H7 (cell line): Measurements from ENCODE around the gene CSTB. TPM values are rescaled to one million over a fixed set of nuclear protein-coding genes. Genes with fewer than 3 reads are reported as not detected.
A peak's percentile ranks its signal among the peaks of the same experiment; 100 is the strongest.

ENCODE experiments used
- DNase-seq: peaks from one replicate; pipeline ENCODE4 v3.0.0; 2012
- H3K27me3 ChIP-seq: 2 replicates; pipeline ENCODE4 v1.6.0; 2011; ENCODE audit warnings: mild to moderate bottlenecking, low read length; ENCODE audit not compliant: control insufficient read depth, insufficient read depth
- H3K36me3 ChIP-seq: replicated peaks from 2 replicates; pipeline ENCODE4 v1.5.1; 2011; ENCODE audit warnings: low read length; ENCODE audit not compliant: control insufficient read depth, insufficient read depth
- H3K4me3 ChIP-seq: 2 replicates; pipeline ENCODE4 v1.5.1; 2011; ENCODE audit warnings: low read depth, mild to moderate bottlenecking, control low read depth, low read length, moderate library complexity; ENCODE audit not compliant: insufficient read depth
- total RNA-seq: library from RNA; depleted of rRNA; stranded (reverse); fragments of >200 nt; shearing (Covaris generic); gene quantifications from 2 replicates; pipeline ENCODE4 v1.2.3, GENCODE V29; 2014

Gene CSTB
- total RNA-seq, 1 experiment from 2014 or later, result 29.6 TPM

GRCh38 chr21:43745772-43746517 is 30.2 kb downstream of the CSTB start:
- Histone ChIP-seq H3K4me3 (no peak overlapping the region), H3K36me3 (peaks cover 7% of the 10 kb centered on the region), H3K27me3 (no peaks in the 10 kb centered on the region)
- DNase-seq, result no peak

GRCh38 chr21:43744725-43745124 is 31.4 kb downstream of the CSTB start:
- no peaks in the 10 kb centered on the region for H3K27me3 ChIP-seq
- H3K4me3 ChIP-seq, result no peak overlapping the region
- DNase-seq, result no peak
- peaks cover 2% of the 10 kb centered on the region for H3K36me3 ChIP-seq

GRCh38 chr21:43743947-43744346 is 32.2 kb downstream of the CSTB start:
- Histone ChIP-seq H3K4me3 (no peak overlapping the region), H3K27me3 (no peaks in the 10 kb centered on the region), H3K36me3 (peaks cover 2% of the 10 kb centered on the region)
- DNase-seq, result no peak

GRCh38 chr21:43741423-43742096 is 34.5 kb downstream of the CSTB start:
- H3K4me3 ChIP-seq, result no peak overlapping the region
- DNase-seq, result peak; percentile 90
- H3K36me3 ChIP-seq, result peaks cover 2% of the 10 kb centered on the region
- no peaks in the 10 kb centered on the region for H3K27me3 ChIP-seq

- H3K27me3 ChIP-seq, result no peaks in the 10 kb centered on the region
- peaks cover 2% of the 10 kb centered on the region for H3K36me3 ChIP-seq
- no peak overlapping the region for H3K4me3 ChIP-seq
- DNase-seq, result peak; percentile 94
Observed at GRCh38 chr21:43740497-43741156, 35.5 kb downstream of the CSTB start.

GRCh38 chr21:43739621-43740435 is 36.3 kb downstream of the CSTB start:
- Histone ChIP-seq H3K27me3 (no peaks in the 10 kb centered on the region), H3K4me3 (no peak overlapping the region), H3K36me3 (peaks cover 2% of the 10 kb centered on the region)
- peak; percentile 91 for DNase-seq

GRCh38 chr21:43737158-43737950 is 38.8 kb downstream of the CSTB start:
- H3K36me3 ChIP-seq, result no peaks in the 10 kb centered on the region; the same call in 1 of the 2 replicates
- no peaks in the 10 kb centered on the region for H3K27me3 ChIP-seq
- H3K4me3 ChIP-seq, result no peak overlapping the region
- no peak for DNase-seq

- no peaks in the 10 kb centered on the region for H3K27me3 ChIP-seq
- no peak overlapping the region for H3K4me3 ChIP-seq
- H3K36me3 ChIP-seq, result no peaks in the 10 kb centered on the region; the same call in 1 of the 2 replicates
- DNase-seq, result no peak
Observed at GRCh38 chr21:43736224-43736883, 39.8 kb downstream of the CSTB start.

- no peaks in the 10 kb centered on the region for H3K27me3 ChIP-seq
- no peak overlapping the region for H3K4me3 ChIP-seq
- no peak for DNase-seq
Observed at GRCh38 chr21:43735236-43736091, 40.6 kb downstream of the CSTB start.

GRCh38 chr21:43734928-43735229 is 41.2 kb downstream of the CSTB start:
- no peak for DNase-seq
- no peak overlapping the region for H3K4me3 ChIP-seq
- no peaks in the 10 kb centered on the region for H3K27me3 ChIP-seq
- H3K36me3 ChIP-seq, result no peaks in the 10 kb centered on the region; the same call in 1 of the 2 replicates

More at GRCh38 chr21:43735236-43736091, 40.6 kb downstream of the CSTB start:
- H3K36me3 ChIP-seq, result no peaks in the 10 kb centered on the region; the same call in 1 of the 2 replicates

GRCh38 chr21:43734131-43734927 is 41.8 kb downstream of the CSTB start:
- H3K27me3 ChIP-seq, result no peaks in the 10 kb centered on the region
- no peaks in the 10 kb centered on the region; the same call in 1 of the 2 replicates for H3K36me3 ChIP-seq
- DNase-seq, result no peak
- no peak overlapping the region for H3K4me3 ChIP-seq

- no peak for DNase-seq
- Histone ChIP-seq H3K27me3 (no peaks in the 10 kb centered on the region), H3K4me3 (no peak overlapping the region), H3K36me3 (no peaks in the 10 kb centered on the region; the same call in 1 of the 2 replicates)
Observed at GRCh38 chr21:43733529-43734071, 42.5 kb downstream of the CSTB start.
